Upper lobe of left lung (tissue), 6 donors: ENCODE data around the gene CRTC3. TPM values are rescaled to one million over a fixed set of nuclear protein-coding genes. Genes with fewer than 3 reads are reported as not detected.

ENCODE experiments used
- ATAC-seq, 2 donors: fragments of 200-7000 bp; cut with Tn5 transposase; one replicate each; pipeline ENCODE4 v1.9.1; 2022; ENCODE audit warnings: mild to moderate bottlenecking in 2 of 2, moderate library complexity in 2 of 2; ENCODE audit not compliant: low FRiP score in 2 of 2
- DNase-seq, 2 donors: peaks; one replicate each; pipeline ENCODE4 v3.0.0-alpha.2; 2019 to 2020
- H3K27ac ChIP-seq, 4 donors: fragments of 200-600 bp; sonication (generic); one replicate each; pipeline ENCODE4 v1.5.1; 2016 to 2019
- H3K27me3 ChIP-seq, 4 donors: fragments of 200-600 bp; sonication (generic); one replicate each; pipeline ENCODE4 v1.5.1; 2017 to 2019
- H3K36me3 ChIP-seq, 4 donors: fragments of 200-600 bp; sonication (generic); one replicate each; pipeline ENCODE4 v1.5.1; 2016 to 2019
- H3K4me1 ChIP-seq, 4 donors: fragments of 200-600 bp; sonication (generic); one replicate each; pipeline ENCODE4 v1.5.1; 2018 to 2019
- H3K4me3 ChIP-seq, 4 donors: fragments of 200-600 bp; sonication (generic); one replicate each; pipeline ENCODE4 v1.5.1; 2017 to 2019; ENCODE audit warnings: mild to moderate bottlenecking in 2 of 4, moderate library complexity in 1 of 4
- H3K9me3 ChIP-seq, 4 donors: fragments of 200-600 bp; sonication (generic); one replicate each; pipeline ENCODE4 v1.5.1; 2018 to 2019
- CTCF ChIP-seq, 6 experiments: fragments of 450-650 bp in 4 of 6; fragments of 200-600 bp in 2 of 6; sonication (generic) in 2 of 6; IDR thresholded peaks; one replicate each; pipeline ENCODE4 v1.5.1; 2016 to 2019; ENCODE audit warnings: antibody characterized with exemption in 6 of 6
- EP300 ChIP-seq, 4 donors: sonication (generic); formaldehyde crosslinking; IDR thresholded peaks; one replicate each; pipeline ENCODE4 v1.5.1; 2017; ENCODE audit warnings: antibody characterized with exemption in 4 of 4, control low read depth in 2 of 4
- POLR2A ChIP-seq, 4 donors: fragments of 450-650 bp; IDR thresholded peaks; one replicate each; pipeline ENCODE4 v1.5.1; 2016 to 2017; ENCODE audit warnings: antibody characterized with exemption in 4 of 4, mild to moderate bottlenecking in 2 of 4
- POLR2AphosphoS5 ChIP-seq, 2 donors: sonication (generic); formaldehyde crosslinking; IDR thresholded peaks; one replicate each; pipeline ENCODE4 v1.5.1; 2017; ENCODE audit warnings: antibody characterized with exemption in 2 of 2
- WGBS, 2 donors: methylation state at CpG; one replicate each; pipeline ENCODE4 v1.1.5; 2017 to 2018; 5-methylcytosine and 5-hydroxymethylcytosine counted together
- total RNA-seq, 6 donors: library from RNA; depleted of rRNA in 4 of 6; stranded (reverse); fragments of >200 nt in 4 of 6; gene quantifications; one replicate each; pipeline versions ENCODE4 v1.1.0 to v1.2.1, GENCODE V29; 2016 to 2021
- donor health status: DM: no; HTN: no; CAD: no; lungs with moderate emphysema.
- donor health status: DM: no; HTN: yes; CAD: no; lungs with severe emphysema.

The CRTC3 gene
- total RNA-seq, 6 donors from 2014 or later = 30.9 to 42.7 (median 35.1) TPM

GRCh38 chr15:90562669-90563068, 32.9 kb downstream of the CRTC3 start:
- no peak for DNase-seq
- no peak for ATAC-seq
- H3K9me3 ChIP-seq = no peaks in the 10 kb centered on the region
- peak overlapping the region; percentile 52 to 79 (median 69) for H3K27ac ChIP-seq
- no peak overlapping the region for H3K4me3 ChIP-seq
- TF ChIP-seq POLR2AphosphoS5 (IDR thresholded peaks at IDR 0.05) (no peak), CTCF (IDR thresholded peaks at IDR 0.05) (no peak)
- H3K4me1 ChIP-seq = peaks cover 54 to 82% (median 79%) of the 10 kb centered on the region in 4 donors
- no peaks in the 10 kb centered on the region for H3K36me3 ChIP-seq
- H3K27me3 ChIP-seq = no peaks in the 10 kb centered on the region
- WGBS, 2 donors = 93 to 95% methylated on average over 5 of the region's 5 CpGs

- H3K4me1 ChIP-seq = peaks cover 51 to 78% (median 74%) of the 10 kb centered on the region in 4 donors
- peak overlapping the region; percentile 52 to 79 (median 70) for H3K27ac ChIP-seq
- H3K9me3 ChIP-seq = no peaks in the 10 kb centered on the region
- ATAC-seq (no peak), DNase-seq (no peak)
- no peak for TF ChIP-seq CTCF (IDR thresholded peaks at IDR 0.05)
- no peak for TF ChIP-seq POLR2AphosphoS5 (IDR thresholded peaks at IDR 0.05)
- no peak for TF ChIP-seq POLR2A (IDR thresholded peaks at IDR 0.05)
- TF ChIP-seq EP300 (IDR thresholded peaks at IDR 0.05) = no peak
- no peak overlapping the region for H3K4me3 ChIP-seq
- WGBS, 2 donors = 68 to 78% methylated on average over 3 of the region's 3 CpGs
- no peaks in the 10 kb centered on the region for H3K36me3 ChIP-seq
- no peaks in the 10 kb centered on the region for H3K27me3 ChIP-seq
Observed at GRCh38 chr15:90563463-90563862, 33.7 kb downstream of the CRTC3 start.

GRCh38 chr15:90564051-90564450, 34.3 kb downstream of the CRTC3 start:
- H3K4me3 ChIP-seq = no peak overlapping the region
- peaks cover 47 to 77% (median 72%) of the 10 kb centered on the region in 4 donors for H3K4me1 ChIP-seq
- TF ChIP-seq POLR2AphosphoS5 (IDR thresholded peaks at IDR 0.05) (no peak), EP300 (IDR thresholded peaks at IDR 0.05) (no peak), POLR2A (IDR thresholded peaks at IDR 0.05) (no peak), CTCF (IDR thresholded peaks at IDR 0.05) (no peak)
- no peaks in the 10 kb centered on the region for H3K36me3 ChIP-seq
- H3K27ac ChIP-seq = peak overlapping the region; percentile 52 to 77 (median 64)
- ATAC-seq = no peak
- WGBS, 2 donors = 58 to 61% methylated on average over 1 of the region's 1 CpG
- DNase-seq = no peak
- no peaks in the 10 kb centered on the region for H3K9me3 ChIP-seq
- no peaks in the 10 kb centered on the region for H3K27me3 ChIP-seq

GRCh38 chr15:90564590-90564989, 34.9 kb downstream of the CRTC3 start:
- no peak overlapping the region for H3K4me3 ChIP-seq
- H3K36me3 ChIP-seq = no peaks in the 10 kb centered on the region
- peak overlapping the region; percentile 52 to 77 (median 64) for H3K27ac ChIP-seq
- ATAC-seq (no peak), DNase-seq (no peak)
- peaks cover 47 to 76% (median 69%) of the 10 kb centered on the region in 4 donors for H3K4me1 ChIP-seq
- no peaks in the 10 kb centered on the region for H3K9me3 ChIP-seq
- 66 to 72% methylated on average over 2 of the region's 2 CpGs for WGBS, 2 donors
- H3K27me3 ChIP-seq = no peaks in the 10 kb centered on the region
- TF ChIP-seq POLR2A (IDR thresholded peaks at IDR 0.05) = no peak
- TF ChIP-seq POLR2AphosphoS5 (IDR thresholded peaks at IDR 0.05) = no peak
- TF ChIP-seq CTCF (IDR thresholded peaks at IDR 0.05) = no peak
- no peak for TF ChIP-seq EP300 (IDR thresholded peaks at IDR 0.05)

- TF ChIP-seq POLR2AphosphoS5 (IDR thresholded peaks at IDR 0.05) = no peak
Observed at GRCh38 chr15:90565866-90566265, 36.1 kb downstream of the CRTC3 start.

More at GRCh38 chr15:90565866-90566265, 36.1 kb downstream of the CRTC3 start:
- Histone ChIP-seq H3K4me3 (no peak overlapping the region), H3K4me1 (peaks cover 44 to 72% (median 64%) of the 10 kb centered on the region in 4 donors), H3K27ac (peak overlapping the region; percentile 17 to 54 (median 42)), H3K36me3 (no peaks in the 10 kb centered on the region), H3K27me3 (no peaks in the 10 kb centered on the region), H3K9me3 (no peaks in the 10 kb centered on the region)
- ATAC-seq (no peak), DNase-seq (no peak)
